CD4-positive, alpha-beta T cell treated with Interleukin-17A for 4 hours (primary cell): Measurements from ENCODE around the gene DNAJB8.
A peak's percentile ranks its signal among the peaks of the same experiment; 100 is the strongest.

ENCODE experiments used
- DNase-seq: peaks from one replicate; pipeline ENCODE4 v3.0.0-alpha.2; 2020; ENCODE audit warnings: mixed read lengths

Gene DNAJB8

DNA sequence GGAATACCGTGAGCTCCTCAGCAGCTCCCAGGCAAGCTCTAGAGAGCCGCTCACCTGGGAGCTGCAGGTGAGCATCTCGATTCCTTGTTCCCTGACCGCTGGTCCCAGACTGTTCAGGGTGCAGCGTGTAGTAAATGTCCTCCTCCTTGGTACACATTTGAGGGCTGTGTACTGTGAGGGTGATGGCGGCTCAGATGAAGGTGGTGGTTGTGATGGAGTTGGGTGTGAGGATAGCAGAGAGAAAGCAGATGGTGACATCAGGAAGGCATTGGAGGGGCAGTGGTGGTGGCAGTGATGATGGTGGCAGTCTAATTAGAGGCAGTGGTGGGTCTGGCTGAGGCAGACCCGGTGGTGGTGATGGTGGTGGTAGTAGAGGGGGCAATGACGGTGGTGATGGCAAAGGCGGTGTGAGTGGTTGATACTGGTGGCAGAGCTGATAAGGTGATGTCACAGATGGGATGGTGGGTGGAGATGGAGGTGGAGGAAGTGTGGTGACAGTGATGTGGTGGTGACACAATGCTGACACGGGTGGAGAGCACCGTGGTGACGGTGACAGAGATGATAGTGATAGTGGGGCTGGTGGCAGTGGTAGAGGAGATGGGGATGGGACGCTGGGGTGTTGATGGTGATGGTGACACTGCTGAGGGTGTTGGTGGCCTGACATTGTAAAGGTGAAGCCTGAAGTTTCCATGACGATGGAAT lies at the start of gene DNAJB8:
TSS of gene DNAJB8 (minus strand) at position 51 of the 702 bp plus-strand sequence. CDS start 3,645 bp downstream, outside the sequence.
- DNase-seq: no peak

DNA sequence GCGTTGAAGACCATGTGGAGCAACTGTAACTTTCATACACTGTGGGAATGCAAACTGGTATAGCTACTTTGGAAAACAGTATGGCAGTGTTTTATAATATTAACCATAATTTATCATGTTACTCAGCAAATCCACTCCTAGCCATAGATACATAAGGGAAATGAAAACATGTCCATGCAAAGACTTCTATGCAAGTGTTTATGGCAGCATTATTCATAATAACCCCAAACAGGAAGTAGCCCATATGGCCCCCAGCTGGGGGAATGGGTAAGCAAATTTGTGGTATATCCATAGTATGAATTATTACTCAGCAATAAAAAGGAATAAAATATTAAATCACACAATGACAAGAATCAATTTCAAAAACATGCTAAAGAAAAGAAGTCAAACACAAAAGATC lies 49.3 kb upstream of the DNAJB8 start:
- DNase-seq: no peak

DNA sequence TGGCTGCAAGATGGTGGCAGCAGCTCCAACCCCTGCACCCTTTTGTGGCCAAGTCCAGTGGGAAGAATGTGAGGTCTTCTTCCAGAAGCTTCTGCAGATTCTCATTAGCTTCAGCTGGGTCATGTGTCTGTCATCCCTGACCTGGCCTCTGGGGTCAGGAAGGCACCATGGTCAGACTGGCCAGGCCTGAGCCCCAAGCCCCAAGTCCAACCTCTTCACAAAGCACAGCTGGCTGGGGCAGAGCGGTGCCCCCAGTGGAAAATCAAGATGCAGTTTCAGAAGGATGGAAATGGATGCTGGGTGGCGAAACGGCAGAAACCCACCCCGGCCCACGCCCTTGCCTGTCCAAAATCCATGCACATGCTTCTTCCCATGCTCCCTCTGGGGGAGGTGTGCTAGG lies 42.2 kb upstream of the DNAJB8 start:
- DNase-seq: no peak

DNA sequence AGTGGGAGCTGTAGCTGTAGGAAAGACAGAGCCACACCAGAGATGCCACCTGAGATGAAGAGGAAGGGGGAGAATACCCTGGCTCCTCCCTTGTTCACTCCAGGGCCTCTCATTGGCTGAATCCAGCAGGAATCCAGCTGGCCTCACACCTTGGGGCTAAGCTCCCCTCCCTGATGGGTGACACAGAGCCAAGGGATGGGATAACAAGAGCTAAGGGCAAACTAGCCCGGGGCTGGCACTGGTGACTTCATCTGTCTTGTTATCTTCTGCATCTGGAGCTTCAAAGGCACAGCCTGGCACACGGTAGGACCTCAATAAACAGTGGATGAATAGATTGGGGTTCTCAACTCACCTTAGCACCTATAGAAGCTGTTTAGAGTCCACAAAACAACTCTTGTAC lies 40.1 kb upstream of the DNAJB8 start:
- no peak for DNase-seq

DNA sequence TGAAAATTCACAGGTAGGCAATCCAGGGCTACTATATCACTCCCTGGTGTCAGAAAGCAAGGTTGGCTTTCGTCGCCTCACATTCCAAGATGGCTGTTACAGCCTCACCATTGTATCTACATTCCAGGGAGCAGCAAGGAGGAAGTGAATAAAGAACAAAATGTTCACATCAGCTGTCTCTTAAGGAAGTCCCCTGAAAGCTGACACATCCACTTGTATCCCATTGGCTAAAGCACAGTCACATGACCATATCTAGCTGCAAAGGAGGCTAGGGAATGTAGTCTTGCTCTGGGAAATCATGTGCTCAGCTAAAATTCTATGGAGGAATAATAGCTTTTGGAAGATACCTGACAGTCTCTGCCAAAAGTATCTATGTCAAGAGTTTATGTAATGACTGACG lies 39.1 kb upstream of the DNAJB8 start:
- no peak for DNase-seq

DNA sequence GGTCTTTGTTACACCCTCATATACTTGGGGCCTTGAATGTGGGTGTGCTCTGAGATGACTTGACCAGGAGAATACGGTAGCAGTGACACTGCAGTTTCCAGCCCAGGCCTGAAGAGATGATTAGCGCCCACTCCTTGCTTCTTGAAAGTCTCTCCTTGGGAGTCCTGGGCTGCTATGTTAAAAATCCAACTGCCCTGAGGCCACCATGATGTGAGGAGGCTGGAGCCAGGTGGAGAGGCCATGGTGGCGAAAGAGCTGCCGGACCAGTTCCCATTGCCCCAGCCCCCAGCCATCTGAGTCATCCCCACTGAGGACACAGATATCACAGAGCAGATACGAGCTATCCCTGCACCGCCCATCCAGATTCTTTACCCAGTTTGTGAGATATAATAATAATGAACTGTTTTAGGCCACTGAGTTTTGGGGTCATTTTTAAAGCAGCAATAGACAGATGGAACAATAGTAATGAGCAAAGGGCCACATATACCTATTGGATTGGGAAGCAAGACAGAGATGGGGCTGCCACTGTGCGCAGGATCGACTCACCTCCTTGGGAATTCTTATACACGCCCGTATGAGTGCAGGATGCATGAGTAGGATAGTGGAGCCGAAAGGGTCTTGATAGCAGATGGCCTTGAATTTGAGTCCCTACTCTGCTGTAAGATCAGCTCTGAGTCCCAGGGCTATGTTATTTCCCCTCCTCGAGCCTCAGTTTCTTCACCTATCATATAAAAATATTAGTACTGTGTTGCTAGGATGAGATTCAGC lies 38.5 kb upstream of the DNAJB8 start:
- DNase-seq: no peak

DNA sequence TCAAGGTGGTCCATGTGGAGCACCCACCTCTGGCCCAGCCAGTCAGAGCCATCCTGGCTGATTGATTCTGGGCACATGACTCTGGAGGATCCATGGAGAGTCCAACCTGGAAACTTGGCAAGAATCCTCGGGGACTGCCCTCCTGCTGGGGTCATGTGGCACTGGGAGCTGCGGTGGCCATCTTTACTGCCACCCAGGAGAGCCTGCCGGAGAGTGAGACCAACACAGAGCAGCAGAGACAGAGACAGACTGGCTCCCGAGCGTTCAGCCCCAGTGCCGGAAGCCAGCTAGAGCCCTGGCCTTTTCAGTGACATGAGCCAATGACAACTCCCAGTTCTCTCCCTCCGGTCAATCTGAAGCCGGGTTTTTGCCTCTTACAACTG lies 37.8 kb upstream of the DNAJB8 start:
- DNase-seq: no peak

DNA sequence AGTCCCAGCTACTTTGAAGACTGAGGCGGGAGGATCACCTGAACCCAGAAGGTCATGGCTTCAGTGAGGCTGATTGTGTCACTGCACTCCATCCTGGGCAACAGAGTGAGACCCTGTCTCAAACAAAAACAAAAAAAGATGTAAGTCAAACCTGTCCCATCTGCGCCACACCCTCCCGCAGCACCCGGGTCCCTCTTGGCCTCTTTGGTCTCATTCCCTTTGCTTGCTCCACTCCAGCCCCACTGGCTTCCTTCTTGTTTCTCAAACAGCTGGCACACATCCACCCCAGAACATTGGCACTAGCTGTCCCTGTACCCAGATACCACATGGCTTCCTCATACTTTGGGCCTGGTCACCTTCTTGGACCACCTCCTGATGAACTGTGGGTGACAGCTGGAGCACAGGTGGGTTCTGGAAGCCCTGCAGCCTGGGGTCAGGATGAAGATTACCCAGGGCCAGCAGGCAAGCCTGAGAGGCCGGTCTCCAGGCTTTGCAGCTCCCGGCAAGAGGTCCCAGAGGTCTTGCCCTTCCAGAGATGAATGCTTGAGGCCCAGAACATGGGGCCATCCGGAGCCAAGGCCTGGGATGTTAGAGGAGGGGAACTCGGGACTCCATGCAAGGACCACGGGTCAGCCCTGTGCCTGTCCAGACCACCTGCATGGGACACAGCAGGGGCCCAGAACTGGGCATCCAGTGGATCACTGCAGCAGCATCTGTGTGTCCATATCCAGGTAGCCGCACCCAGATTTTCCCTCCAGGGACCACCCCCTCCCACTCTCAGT lies 37.3 kb upstream of the DNAJB8 start:
- DNase-seq: no peak

DNA sequence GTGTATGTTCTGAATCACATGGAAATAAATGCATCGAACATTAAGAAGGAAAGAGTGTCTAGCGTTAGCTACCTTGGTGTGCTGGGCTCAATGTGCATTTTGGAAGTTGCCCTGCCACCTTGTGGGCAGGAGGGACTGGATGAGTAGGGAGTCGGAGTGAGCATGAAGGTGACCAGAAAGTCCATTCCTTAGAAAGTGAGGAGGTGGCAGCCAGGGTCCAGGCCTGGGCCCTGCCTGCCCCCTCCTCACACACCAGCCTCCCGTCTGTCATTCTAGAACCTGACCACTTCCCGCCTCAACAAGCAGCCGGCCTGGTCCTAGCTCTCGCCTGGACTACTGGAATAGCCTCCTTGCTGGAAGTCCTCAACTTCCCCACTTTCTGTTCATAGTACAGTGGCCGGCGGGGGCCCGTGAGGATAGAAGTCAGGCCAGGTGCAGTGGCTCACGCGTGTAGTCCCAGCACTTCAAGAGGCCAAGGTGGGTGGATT lies 36.5 kb upstream of the DNAJB8 start:
- no peak for DNase-seq

DNA sequence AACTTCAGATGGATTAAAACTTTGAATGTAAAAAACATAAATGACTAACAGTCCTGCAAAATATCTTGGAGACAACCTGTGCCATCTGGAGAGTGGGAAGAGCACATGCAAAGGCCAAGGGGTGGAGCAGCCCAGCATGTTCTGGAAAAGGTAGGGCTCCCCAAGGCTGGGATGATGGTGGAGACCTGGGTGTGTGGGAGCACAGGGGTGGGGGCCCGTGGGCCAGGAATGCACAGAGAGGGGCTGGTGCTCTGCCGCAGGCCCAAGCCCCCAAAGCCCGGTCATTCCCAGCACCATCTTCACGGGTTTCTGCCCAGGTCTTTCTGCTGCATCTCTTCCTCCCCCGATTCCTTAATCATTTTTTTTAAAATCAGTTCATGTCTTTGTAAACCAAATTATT lies 36.0 kb upstream of the DNAJB8 start:
- no peak for DNase-seq

DNA sequence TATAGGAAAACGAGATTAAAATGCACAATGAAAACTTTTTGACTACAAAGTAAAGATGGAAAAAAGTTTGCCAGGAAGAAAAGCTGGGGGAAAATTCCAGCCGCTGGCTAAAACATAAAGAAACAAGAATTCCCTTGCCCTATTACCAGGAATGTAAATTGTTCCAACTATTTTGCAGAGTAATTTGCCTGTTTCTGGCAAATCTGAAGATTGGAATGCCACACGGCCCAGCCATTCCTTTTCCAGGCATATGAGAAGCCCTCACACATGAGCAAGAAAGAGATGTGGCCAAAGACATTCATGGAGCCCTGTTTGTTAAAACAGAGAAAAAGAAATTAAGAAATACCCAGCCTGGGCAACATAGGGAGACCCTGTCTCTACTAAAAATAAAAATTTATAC lies 34.7 kb upstream of the DNAJB8 start:
- DNase-seq: no peak

DNA sequence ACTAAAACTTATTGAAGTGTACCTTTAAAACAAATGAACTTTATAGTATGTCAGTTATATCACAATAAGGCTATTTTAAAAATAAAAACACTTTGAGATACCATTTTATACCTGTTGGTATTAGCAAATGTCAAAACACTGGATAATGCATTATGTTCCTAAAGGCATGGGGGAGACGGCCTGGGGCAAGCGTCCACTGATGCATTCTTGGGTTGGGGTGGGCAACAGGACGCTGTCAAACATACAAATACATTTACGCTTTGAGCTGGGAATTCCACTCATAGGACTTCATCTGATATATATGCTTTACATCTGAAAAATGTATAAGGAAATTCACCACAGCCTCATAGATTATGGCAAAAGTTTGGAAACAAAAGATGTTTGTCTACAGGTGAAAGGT lies 33.9 kb upstream of the DNAJB8 start:
- no peak for DNase-seq

DNA sequence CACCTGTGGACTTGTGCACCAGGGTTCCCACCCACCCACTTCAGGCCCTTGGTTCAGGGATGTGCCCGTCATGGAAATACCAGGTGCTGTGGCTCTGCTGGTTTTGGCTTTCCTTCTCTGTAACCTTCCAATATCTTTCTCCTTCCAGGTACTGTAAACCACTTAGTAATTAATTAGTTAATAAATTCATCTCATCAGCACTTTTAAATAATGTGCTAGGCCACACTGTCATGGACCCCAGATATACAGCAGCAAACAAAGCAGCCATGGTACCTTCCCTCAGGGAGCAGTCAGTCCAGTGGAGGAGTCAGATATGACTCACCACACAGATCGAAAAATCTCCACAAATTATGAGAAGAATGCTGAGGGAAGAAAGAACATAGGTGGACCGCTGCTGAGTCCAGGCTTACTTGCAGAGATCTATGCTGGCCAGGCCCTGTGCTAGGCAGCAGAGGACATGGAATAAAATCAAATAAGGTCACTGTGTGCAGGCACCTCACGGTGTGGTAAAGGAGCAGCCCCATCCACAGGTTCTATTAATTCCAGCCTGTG lies 33.1 kb upstream of the DNAJB8 start:
- no peak for DNase-seq

DNA sequence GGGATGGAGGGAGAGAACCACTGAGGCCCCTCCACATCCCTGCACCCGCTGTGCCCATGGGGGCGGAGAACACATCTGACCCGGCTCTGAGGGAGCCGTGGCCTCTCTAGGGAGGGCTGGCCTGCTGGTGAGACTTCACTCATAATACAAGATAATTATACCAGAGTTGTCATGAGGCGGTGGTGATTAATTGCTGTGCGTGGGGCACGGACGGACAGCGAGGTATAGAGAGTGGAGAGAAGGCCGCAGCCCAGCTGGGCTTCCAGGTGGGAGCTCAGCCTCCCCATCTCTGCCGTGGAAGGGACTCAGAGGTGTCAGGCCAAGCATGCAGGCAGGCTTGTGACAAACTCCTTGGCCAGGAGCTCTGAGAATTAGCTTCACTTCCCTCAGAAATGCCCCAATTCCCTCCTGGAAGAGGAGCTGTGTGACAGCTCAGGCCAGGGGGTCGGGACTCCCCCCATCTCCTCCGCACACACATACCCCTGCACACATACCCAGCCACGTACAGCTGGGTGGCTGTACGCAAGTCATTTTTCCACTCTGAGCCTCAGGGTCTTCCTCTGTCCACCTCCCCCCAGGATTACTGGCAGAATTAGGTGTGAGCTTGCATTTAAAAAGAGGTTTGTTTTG lies 32.3 kb upstream of the DNAJB8 start:
- DNase-seq: no peak

DNA sequence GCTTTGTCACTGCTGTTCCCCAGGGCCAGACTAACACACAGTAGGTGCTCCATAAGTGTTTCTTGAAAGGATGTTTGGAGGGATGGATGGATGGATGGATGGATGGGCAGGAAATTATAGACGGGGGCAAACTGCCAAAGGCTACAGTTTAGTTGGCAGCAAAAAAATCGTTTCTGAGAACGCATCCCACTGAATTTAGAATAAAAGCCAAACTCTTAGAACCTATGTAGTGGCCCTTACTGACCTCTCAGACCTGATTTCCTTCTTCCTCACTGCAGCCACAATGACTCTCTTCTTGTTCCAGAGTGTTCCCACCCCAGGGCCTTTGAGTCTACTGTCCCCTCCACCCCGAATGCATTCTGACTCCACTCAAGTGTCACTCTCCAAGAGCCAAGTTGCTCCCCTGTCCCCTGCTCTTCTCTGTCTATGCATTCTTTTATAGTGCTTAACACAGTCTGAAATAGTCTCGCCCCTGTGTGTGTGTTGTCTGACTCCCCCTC lies 31.5 kb upstream of the DNAJB8 start:
- no peak for DNase-seq

DNA sequence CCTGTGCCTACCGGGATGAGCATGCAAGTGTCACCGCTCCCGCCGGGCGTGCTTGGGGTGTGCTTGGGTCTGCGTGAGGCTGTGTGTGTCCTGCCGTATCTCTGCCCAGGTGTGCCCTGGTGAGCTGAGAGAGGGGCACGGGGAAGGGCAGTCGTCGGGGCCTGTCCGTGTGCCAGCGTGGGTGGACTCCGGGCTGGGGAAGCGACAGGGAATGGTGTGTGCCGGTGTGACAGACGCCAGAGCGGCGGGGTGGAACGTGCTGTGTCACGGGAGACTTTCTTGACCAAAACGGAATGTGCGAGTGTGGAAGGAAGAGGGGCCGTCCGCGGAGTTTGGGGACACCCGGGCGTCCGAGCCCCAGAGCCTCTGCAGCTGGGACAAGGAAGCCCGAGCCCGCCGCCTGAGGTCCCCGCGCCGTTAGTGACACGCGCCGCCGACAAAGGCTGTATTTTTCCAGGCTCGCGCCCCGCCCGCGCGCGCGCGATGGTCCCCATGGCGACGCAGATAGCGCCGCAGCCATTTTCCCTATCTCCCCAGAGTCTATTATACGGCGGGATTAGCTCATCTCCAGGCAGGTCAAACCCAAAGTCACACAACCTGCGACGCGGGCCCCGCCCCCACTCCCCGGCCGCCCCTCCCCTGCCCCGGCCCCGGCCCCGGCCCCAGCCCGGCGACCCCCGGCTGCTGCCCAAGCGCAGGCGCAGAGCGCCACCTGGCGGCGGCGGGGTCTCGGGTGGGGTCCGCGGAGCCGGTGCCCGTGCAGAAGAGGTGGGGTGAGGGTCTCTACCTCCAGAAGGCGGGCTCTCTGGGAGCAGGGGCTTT lies 30.8 kb upstream of the DNAJB8 start:
- peak; percentile 83 for DNase-seq

DNA sequence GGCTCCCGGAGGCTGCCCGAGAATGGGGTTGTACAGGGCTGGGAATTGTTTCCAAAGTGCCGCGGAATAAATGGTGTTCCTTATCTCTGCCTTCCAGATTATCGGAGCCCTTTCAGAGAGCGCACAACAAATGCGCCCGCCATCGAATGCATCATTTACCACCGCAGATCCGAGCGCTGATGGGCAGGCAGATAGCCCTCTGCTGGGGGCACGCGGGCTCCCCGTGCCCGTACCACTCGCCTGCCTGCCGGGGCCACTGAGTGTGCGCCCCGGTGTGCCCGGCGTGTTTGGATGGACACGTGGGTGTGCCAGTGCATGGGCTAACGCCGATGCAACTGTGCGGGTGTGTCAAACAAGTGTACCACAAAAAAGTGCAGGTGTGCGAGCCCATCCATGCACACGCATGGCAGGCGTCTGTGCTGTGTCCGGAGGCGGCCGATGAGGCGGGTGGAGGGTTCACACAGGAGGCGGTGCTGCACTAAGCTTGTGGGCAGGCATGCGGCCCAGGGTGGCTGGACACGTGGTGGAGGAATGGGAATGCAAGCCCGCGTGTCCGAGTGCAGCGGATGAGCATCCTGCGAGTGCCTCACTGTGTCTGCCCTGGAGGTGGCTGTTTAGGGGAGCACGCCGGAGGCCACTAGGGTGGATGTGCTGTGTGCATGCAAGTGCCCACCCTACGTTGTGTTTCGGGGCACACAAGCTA lies 30.1 kb upstream of the DNAJB8 start:
- no peak for DNase-seq

DNA sequence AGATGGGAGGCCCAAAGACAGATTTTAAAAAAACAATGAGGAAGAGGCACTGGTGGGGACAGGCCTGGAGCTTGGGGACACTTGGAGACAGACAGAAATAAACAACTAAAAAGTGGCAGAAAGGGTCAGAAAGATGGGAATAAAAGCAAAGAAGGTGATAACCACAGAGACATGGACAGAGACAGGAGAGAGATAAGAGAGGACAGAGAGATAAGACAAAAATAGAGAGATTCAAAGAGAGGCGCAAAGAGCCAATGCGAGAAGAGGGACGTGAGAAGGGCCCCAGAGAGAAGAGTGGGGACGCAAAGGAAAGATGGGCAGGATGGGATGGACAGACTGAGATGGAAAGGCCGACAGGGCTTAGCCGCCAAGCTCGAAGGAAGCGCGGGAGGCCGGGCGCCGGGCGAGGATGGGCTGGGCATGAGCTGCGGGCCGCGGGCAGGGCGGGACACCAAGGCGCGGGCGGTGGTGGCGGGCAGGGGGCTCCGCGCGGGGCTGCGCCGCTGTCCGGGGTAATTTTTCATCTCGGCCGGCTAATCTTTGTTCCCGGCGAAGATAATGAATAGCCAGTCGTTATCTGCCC lies 29.4 kb upstream of the DNAJB8 start:
- no peak for DNase-seq

DNA sequence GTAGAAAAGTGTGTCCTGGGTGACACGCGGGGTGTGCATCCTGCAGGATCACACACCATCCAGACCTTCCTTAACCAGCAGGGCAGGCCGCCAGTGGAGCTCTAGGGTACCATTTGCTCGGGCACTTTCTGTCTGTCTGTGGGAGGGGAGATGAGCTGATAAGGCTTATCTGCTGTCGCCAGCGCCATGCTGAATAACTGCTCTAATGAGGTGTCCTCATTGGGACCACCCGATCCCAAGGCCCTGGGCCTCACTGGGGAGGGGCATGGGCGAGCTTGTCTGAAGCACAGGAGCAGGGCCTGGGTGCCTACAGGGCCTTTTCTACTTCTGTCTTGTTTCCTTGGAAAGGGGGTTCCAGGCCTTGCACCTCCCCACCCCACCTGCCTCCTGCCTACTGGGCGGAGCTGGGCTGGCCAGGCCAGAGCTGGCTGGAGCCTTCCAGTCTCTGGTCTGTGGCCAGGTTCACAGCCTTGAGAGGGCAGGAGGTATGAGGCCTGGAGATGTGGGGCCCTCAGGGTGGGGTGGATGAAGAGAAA lies 28.8 kb upstream of the DNAJB8 start:
- DNase-seq: no peak

DNA sequence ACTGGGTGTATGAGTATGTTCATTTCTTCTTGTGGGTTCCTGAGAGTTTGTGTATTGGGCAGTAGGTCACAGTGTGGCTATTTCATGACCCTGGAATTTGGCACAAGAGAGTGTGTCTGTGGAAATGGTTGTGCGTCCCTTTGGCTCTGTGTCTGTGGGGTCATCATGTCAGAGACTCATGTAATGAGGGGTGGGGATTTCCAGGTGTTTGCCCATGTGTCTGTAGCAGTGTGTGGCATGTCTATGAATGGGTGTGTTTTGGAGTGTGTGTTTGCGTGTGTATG lies 27.6 kb upstream of the DNAJB8 start:
- no peak for DNase-seq
